GM19239 (cell line): ENCODE data around the gene MTA2.
"Not testable (repeated sequence)": the region's sequence is repeated elsewhere in the genome, so short reads cannot be mapped to it uniquely, and the experiment has no call there.

Experiments used
- DNase-seq: peaks from one replicate; pipeline ENCODE4 v3.0.0; 2011; ENCODE audit warnings: low spot score; ENCODE audit not compliant: insufficient read length
- FAIRE-seq: peaks from 2 replicates; lab custom pipeline; 2011; peaks lifted over from hg19 to GRCh38; lab: Jason Lieb, UNC

MTA2 gene

GRCh38 chr11:62601372-62602140 lies at the start of gene MTA2:
Gene MTA2 (minus strand): TSS chr11:62601865. CDS start chr11:62601450, 415 bp downstream.
- DNase-seq (peak; percentile 98), FAIRE-seq (peak; percentile 96)

- not testable (repeated sequence) for DNase-seq, FAIRE-seq
Observed at GRCh38 chr11:62650283-62650682, 48.6 kb upstream of the MTA2 start.

- no peak for FAIRE-seq
Observed at GRCh38 chr11:62649486-62649885, 47.8 kb upstream of the MTA2 start.

GRCh38 chr11:62648967-62649364 lies 47.3 kb upstream of the MTA2 start:
- DNase-seq (no peak), FAIRE-seq (no peak)

More at GRCh38 chr11:62649486-62649885, 47.8 kb upstream of the MTA2 start:
- DNase-seq: no peak

- FAIRE-seq (no peak), DNase-seq (no peak)
Observed at GRCh38 chr11:62648185-62648966, 46.7 kb upstream of the MTA2 start.

GRCh38 chr11:62647609-62648005 lies 45.9 kb upstream of the MTA2 start:
- no peak for FAIRE-seq

GRCh38 chr11:62646825-62647608 lies 45.4 kb upstream of the MTA2 start:
- no peak for DNase-seq
- no peak for FAIRE-seq

More at GRCh38 chr11:62647609-62648005, 45.9 kb upstream of the MTA2 start:
- no peak for DNase-seq

GRCh38 chr11:62645946-62646824 lies 44.5 kb upstream of the MTA2 start, which contains the start of gene GANAB:
Gene GANAB (minus strand): TSS chr11:62646613. CDS start chr11:62646599, 14 bp downstream.
- FAIRE-seq (peak; percentile 75), DNase-seq (peak; percentile 99)

GRCh38 chr11:62645671-62645945 lies 43.9 kb upstream of the MTA2 start:
- DNase-seq: no peak
- FAIRE-seq: peak; percentile 69

GRCh38 chr11:62644220-62644619 lies 42.6 kb upstream of the MTA2 start:
- FAIRE-seq (no peak), DNase-seq (no peak)

- FAIRE-seq: no peak
- no peak for DNase-seq
Observed at GRCh38 chr11:62632492-62632891, 30.8 kb upstream of the MTA2 start.

GRCh38 chr11:62627713-62628112 lies 26.0 kb upstream of the MTA2 start:
- DNase-seq (no peak), FAIRE-seq (no peak)

GRCh38 chr11:62622476-62623089 lies 20.9 kb upstream of the MTA2 start:
- DNase-seq (no peak), FAIRE-seq (no peak)

GRCh38 chr11:62621567-62622470 lies 20.2 kb upstream of the MTA2 start, which contains the start of gene B3GAT3:
Gene B3GAT3 (minus strand): TSS chr11:62621986. CDS start chr11:62621947, 39 bp downstream.
- peak; percentile 95 for FAIRE-seq
- DNase-seq: peak; percentile 99

- no peak for DNase-seq
- FAIRE-seq: peak; percentile 67
Observed at GRCh38 chr11:62621027-62621566, 19.4 kb upstream of the MTA2 start.

GRCh38 chr11:62616957-62617356 lies 15.3 kb upstream of the MTA2 start:
- not testable (repeated sequence) for DNase-seq, FAIRE-seq

- DNase-seq (no peak), FAIRE-seq (no peak)
Observed at GRCh38 chr11:62615521-62615920, 13.9 kb upstream of the MTA2 start.

GRCh38 chr11:62614275-62614674 lies 12.6 kb upstream of the MTA2 start:
- DNase-seq (no peak), FAIRE-seq (no peak)
